Central memory CD4-positive, alpha-beta T cell (primary cell): ENCODE measurements around the gene PAGE2.
"Not testable (repeated sequence)": the region's sequence is repeated elsewhere in the genome, so short reads cannot be mapped to it uniquely, and the experiment has no call there.

Experiments used
- DNase-seq: peaks from one replicate; pipeline ENCODE4 v3.0.0; 2022
- total RNA-seq, 3 experiments: gene quantifications; one replicate each; lab custom pipeline; 2026; lab: John Stamatoyannopoulos, UW

PAGE2 gene
- total RNA-seq: 0 to 0.05 (median 0) reads per million in 3 experiments

DNA sequence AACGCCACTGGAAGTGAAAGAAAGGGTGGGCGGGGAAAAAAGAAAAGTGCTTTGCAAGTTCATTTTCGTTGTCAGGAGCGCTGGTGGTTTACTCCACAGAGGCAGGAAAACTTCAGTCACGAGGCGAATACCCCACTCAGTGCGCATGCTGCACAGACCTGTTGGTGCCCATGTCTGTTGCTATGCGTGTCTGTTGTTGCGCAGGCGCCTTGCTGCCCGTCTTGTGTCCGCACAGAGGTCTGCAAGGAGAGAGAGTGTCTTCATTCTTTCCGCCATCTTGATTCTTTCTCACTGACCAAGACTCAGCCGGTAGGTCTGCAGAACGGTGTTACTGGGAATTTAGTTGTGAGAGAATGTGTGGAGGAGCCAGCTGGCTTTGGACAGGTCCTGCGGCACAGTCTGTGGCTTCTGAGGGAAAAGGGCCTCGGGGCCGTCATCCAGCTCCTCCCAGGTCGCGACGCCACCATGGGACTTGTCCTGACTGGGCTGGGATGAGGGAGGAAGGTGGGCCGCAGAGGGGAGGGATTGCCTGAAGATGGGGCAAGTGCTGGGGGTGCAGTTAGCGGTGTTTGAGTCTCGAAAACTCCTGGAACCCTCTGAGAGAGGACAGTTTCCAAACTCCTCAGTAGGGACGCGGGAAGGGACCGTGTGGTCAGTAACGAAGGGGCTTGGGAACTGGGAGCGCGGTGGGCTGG is at the start of gene PAGE2:
TSS of gene PAGE2 (plus strand) at position 224 of the 695 bp plus-strand sequence. CDS start 1,003 bp downstream, outside the sequence.
- no peak for DNase-seq

DNA sequence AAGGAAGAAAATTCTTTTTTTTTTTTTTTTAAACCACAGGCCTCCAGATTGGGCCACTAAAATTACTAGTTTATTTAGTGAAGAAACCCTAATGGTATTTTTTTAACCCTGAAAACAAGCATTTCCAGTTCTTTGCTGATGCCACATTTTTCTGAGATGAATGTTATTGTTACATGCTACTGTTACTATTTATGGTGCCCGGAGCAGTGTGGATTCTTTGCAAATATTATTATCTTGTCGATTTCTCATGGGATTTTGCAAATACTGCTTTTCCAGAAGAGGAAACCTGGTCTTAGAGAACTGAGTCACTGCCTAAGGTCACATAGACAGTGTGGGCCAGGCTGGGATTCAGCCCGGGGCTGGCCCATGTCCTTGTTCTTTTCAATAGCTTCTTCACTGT is 49.3 kb upstream of the PAGE2 start:
- no peak for DNase-seq

DNA sequence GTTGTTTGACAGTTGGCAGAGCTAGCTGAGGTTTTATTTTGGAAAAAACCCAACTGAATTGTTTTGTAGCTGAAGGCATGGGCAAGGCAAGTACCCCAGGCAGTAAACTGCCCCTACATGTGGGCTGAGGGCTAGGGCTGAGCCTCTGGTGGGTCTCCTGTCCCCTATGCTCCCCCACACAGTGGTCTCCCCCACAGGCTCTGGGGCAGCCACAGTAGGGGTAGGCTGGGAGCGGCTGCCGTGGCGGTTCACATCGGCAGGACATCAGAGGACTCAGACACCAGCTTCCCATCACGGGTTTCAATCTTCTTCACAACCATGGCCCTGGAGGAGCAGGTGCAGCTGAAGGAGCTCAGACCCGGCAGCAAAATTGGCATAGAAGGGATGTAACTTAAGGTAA is 47.3 kb upstream of the PAGE2 start:
- no peak for DNase-seq

DNA sequence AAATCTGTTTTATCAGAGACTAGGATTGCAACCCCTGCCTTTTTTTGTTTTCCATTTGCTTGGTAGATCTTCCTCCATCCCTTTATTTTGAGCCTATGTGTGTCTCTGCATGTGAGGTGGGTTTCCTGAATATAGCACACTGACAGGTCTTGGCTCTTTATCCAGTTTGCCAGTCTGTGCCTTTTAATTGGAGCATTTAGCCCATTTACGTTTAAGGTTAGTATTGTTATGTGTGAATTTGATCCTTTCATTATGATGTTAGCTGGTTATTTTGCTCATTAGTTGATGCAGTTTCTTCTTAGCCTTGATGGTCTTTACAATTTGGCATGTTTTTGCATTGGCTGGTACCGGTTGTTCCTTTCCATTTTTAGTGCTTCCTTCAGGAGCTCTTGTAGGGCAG is 38.2 kb upstream of the PAGE2 start:
- DNase-seq: not testable (repeated sequence)

DNA sequence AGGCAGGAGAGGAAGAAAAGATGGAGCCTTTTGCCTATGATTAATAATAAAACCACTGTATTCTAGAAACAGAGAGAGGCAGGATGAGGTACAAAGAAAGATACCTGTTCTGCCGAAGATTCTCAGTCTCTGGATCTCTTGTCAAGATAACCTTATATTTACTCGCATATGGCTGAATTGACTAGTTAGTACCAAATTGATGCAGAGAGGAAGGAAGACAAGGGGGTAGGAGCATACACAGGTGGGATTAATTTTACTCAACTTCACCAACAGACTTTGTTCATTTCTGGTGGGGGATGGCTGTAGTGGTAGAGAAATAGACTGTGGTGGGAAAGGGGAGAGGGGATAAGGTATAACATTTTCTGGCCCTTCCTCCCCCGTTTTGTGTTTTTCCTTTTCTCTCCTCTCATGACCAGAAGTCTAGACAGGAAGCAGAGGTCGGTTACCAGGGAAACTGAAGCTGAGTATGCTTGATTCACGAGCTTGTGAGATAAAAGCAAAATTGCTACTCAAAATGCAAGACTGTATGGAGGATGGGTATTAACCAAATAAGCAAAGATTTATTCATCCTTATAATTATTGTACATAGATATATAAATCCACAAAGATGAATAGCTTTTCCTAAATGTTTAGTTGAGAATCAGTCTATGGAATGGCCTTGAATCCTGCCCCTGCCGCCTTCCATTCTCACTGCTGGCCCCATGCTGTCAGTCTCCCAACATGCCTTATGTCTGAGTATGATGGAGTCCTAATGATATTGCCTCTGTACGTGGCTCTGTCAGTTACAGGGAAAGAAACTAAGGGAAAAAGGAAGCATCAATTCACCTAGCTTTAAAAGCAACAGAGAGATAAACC is 31.8 kb upstream of the PAGE2 start:
- peak; percentile 55 for DNase-seq

DNA sequence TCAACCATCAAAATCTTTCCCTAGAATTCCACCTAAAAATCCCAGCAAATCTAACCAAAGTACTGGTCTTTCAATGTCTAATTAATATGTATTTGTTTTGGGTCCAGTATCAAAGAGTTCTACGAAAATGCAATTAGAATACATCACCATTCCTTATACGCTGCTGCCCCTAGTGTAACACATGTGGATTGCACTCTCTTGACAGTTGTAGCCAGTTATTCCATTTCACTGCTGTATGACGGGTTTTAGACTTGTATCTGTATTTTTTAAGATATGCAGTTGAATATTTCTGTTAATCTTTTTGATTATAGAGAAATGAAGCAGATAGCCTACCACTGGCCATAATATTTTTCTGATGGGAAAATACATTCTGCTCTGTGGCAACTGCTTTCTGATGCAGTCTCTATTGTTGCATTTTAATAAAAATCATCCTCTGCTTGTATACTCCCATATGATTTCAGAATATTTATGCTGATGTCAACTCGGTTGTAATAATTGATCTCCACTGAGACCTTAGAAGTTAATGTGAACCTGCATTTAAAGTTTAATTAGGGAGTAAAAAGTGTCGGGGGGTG is 31.1 kb upstream of the PAGE2 start:
- DNase-seq: peak; percentile 23

GRCh38 chrX:55067180-55067579 is 21.6 kb upstream of the PAGE2 start:
- DNase-seq: not testable (repeated sequence)

- DNase-seq: no peak
These were observed 16.5 kb upstream of the PAGE2 start for GRCh38 chrX:55072286-55072685.

DNA sequence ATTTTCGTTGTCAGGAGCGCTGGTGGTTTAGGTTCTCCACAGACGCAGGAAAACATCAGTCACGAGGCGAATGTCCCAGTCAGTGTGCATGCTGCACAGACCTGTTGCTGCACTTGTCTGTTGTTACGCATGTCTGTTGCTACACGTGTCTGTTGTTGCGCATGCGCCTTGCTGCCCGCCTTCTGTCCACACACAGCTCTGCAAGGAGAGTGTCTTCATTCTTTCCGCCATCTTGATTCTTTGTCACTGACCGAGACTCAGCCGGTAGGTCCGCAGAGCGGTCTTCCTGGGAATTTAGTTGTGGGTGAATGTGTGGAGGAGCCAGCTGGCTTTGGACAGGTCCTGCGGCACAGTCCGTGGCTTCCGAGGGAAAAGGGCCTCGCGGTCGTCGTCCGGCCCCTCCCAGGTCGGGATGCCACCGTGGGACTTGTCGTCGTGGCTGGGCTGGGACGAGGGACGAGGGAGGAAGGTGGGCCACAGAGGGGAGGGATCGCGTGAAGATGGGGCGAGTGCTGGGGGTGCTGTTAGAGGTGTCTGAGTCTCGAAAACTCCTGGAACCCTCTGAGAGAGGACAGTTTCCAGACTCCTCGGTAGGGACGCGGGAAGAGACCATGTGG is 13.9 kb upstream of the PAGE2 start, which contains the start of gene PAGE2B:
TSS of gene PAGE2B (plus strand) at position 180 of the 617 bp plus-strand sequence. CDS start 1,012 bp downstream, outside the sequence.
- no peak for DNase-seq

DNA sequence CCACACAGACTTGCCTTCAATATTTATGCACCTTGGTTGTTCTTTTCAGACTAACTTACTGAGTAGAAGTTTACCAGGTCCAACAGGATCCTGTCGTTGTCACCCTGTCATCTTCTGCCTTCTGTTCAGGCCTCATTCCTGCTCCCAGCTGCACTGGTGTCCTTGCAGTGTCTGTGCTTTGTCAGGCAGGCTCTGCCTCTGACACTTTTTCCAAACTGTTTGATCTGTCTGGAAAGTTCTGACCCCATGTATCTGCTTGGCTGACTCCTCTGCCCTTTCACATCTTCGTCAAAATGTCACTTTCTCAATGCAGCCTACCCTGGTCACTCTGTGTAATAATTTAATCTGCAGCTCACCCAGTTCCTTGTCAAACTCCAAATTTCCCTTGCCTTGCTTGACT is 9.9 kb downstream of the PAGE2 start:
- DNase-seq: no peak

DNA sequence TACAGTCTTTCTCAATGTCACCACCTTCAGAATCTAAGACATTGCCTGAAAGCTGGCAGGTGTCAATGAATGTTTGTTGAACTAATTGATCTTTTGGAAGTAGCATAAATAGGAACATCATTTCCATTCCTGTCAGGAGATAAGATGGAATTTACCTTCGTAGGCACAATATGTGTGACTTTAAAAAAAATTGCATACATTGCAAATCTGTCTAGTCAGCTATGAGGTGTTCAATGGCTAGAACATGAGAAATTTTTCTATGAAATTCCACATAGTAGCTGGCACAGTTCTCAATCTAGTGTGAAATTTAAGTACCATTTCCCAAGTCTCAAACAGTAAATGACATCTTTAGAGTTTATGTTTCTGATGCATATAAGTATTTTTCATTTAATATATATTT is 10.3 kb downstream of the PAGE2 start:
- DNase-seq: no peak

GRCh38 chrX:55102754-55103153 is 13.9 kb downstream of the PAGE2 start:
- DNase-seq: no peak

DNA sequence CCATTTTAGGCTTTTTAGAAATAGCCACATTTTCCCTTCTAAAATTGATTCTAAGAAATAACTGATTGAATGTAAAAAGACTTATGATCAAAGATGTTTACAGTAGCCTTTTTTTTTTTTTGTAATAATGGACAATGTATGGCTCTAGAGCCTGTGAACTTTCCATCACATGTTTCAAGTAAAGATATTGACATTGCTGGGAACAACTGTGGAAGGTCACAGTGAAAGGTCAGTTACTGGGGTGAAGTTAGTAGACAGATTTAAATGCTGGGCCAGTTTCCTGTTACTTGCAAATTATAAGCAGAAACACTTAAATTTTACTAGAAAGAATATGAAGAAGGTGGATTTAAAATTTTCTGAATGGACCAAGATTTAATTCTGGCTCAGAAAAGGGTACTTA is 18.4 kb downstream of the PAGE2 start:
- no peak for DNase-seq

- DNase-seq: no peak
These were observed 19.1 kb downstream of the PAGE2 start for GRCh38 chrX:55107911-55108310.

- no peak for DNase-seq
These were observed 20.5 kb downstream of the PAGE2 start for GRCh38 chrX:55109306-55109705.

DNA sequence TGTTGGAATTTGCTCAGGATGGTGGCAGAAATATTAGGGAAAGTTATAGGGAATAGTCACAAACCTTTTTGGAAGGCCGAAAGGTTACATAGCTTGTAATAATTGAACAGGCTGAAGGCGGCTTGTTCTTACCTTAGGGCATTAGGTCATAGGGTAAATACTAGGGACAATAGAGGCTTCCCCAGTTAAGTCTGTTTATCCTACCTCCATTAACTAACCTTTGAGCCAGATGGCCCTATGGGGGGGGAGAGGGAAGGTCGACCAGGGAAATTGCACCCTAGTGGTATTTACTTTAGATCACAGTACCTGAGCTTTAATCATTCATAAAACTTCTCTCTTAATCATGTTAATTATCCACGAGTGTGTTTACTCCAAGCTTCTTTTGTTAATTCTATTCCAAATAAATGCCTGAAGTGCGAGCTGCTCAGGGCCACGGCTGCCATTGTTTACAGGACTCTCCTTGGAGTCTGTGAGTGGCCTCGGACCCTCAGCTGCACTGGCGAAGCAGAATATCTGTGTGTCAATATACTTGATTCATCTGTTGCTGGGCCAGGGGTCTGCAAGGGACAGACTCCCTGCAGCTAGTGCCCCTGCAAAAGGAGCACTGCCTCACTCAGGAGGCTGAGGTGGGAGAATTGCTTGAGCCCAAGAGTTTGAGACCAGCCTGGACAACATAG is 22.9 kb downstream of the PAGE2 start:
- DNase-seq: no peak

- not testable (repeated sequence) for DNase-seq
These were observed 27.8 kb downstream of the PAGE2 start for GRCh38 chrX:55116589-55116988.

- DNase-seq: peak; percentile 10
These were observed 29.8 kb downstream of the PAGE2 start for GRCh38 chrX:55118574-55118973.

DNA sequence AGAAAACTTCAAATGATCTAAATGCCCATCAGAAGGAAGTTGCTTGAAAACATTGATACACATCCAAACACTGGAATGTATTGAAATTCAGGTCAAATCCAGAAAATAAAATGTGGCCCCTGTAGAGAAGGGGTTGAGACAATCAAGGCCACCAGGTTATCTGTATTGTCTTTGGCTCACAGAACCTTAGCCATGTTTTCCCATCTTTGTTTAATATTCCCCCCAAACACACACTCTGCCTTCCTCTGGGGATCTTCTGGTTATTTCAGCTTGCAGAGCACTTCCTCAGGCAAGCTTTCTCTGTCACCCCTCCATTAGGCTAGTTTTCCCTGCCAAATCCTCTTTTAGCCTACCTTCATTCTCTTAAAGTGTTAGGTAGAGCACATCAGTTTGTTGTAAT is 30.5 kb downstream of the PAGE2 start:
- no peak for DNase-seq

DNA sequence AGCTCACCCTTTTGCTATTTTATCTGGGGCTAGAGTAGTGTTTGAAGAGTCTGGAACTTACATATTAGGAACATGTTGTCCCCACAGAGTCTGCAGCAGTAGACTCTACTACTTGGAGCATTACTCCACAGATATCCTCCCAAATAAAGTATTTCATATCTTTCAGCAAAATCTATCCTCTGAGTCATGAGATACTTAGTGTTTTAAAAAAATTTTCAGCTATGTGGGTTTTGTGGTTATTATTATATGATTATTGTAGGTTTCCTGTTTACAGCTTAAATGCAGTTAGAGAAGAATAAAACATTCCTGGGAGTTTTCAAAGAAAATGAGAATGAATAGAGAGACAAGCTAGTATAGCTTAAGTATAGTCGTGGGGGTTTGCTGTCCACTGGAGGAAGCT is 30.9 kb downstream of the PAGE2 start:
- DNase-seq: no peak

GRCh38 chrX:55120761-55121358 is 32.0 kb downstream of the PAGE2 start:
- no peak for DNase-seq

- DNase-seq: no peak
These were observed 35.1 kb downstream of the PAGE2 start for GRCh38 chrX:55123900-55124299.
